GM21723 (cell line): ENCODE measurements around the gene SOX8.

Experiments used
- ATAC-seq: cut with Tn5 transposase; IDR thresholded peaks from one replicate; pipeline ENCODE4 v1.9.1; 2021; ENCODE audit warnings: mild to moderate bottlenecking, moderate library complexity; ENCODE audit not compliant: unreplicated experiment

The SOX8 gene

GRCh38 chr16:986411-986810, 4.8 kb downstream of the SOX8 start:
- no peak for ATAC-seq

DNA sequence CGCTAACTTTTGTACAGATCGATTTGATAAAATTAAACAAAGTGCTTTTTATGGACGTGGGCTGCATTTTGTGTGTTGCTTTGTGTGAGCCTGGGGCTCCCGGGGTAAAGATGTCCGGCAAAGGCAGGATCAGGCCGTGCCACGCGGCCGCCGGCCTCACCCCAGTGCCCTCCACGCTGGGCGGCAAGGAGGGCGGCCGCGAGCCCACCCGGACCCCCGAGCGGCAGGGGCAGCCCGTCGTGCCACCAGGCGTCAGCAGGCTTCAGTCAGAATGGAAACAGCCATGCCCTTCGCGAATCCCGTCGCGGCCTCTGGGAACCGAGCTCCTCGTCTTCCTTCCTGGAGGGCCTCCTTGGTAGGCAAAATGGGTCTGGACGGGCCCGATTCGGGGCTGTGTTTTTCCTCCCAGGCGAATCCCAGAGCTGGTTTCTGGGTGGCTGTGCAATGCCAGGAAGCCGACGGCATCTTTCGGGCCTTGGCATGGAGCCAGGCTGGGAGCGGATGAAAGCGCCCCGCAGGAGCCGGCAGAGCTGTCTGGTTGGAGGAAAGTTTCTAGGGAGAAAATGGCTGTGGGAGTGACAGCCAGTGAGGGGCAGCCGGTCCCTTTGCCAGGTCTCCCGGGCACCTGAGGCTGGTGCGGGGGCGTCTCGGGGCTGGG, 5.5 kb downstream of the SOX8 start:
- ATAC-seq = no peak

GRCh38 chr16:987906-988305, 6.3 kb downstream of the SOX8 start:
- ATAC-seq = no peak

DNA sequence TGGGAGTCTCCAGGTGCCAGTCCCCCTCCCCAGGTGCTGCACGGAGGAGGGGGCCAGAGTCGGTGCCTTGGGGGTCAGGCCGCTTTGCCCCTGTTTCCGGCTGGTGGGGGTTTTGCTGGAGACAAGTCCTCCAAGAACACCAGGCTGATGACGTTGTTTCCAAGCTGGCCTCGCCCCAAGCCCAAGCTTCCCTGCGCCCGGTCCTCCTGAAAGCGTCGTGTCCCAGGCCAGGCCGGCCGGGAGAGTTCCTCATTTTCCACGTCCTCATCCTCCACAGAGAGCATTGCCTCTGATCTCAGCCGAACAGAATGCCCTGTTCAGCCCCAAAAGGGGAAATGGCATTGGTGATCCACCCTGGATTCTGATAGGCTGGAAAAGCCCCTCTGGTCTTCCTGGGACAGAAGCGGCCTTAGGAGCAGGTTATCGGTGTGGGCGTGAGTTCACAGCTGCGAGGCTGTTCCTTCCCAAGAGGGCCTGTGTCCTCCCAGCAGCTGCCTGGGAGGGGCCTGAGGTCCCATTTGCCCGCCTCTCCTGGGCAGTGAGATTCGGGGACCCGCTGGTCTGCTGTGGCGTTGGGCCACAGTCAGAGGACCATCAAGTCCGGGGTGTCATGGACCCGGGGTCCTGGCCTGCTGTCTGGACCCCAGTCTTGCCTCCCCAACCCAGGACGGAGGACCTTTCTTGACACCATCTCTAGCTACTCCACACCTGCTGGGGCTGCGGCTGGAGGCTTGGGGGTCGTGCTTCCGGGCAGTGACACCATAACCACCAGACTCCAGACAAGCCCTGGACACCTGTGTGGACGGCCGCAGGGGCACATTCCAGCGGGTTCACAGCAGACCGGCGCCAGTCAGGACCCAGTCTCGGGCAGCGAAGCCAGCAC, 7.1 kb downstream of the SOX8 start:
- no peak for ATAC-seq

- ATAC-seq = no peak
Observed at GRCh38 chr16:989354-989814, 7.8 kb downstream of the SOX8 start.

DNA sequence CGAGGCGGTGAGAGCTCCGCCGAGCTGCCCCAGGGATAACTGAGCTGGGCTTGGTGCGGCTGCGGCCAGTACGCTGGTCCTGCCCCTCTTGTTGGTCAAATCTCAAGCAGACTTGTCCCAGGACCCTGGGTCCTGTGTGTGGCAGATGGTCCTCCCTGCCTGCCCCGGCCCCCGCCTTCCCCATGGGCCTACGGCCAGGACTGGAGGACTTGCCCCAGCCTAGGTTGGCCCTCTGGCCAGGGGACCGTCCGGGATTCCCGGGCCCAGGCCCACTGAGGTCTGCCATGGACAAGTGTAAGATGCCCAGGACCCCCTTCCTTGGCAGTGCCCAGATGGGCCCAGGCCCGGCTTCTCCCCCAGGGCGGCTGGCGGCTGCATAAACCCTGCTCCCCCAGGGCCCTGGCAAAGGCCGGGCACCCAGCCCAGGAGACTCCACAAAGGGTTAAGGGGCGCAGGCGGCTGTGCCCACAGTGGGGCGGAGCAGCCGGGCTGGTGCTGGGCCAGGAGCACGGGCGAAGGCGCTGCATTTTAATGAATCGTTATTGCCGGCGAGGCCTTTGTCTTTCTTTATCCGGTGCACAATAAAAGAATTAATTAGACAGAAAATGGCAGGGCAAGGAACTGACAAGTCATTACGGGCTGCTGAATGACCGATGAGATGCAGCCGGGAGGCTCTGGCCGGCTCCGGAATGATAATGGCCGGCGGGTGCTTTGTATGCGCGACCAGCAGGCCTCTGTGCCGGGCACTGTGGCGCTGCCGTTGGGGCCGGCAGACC, 9.1 kb downstream of the SOX8 start:
- ATAC-seq = no peak

DNA sequence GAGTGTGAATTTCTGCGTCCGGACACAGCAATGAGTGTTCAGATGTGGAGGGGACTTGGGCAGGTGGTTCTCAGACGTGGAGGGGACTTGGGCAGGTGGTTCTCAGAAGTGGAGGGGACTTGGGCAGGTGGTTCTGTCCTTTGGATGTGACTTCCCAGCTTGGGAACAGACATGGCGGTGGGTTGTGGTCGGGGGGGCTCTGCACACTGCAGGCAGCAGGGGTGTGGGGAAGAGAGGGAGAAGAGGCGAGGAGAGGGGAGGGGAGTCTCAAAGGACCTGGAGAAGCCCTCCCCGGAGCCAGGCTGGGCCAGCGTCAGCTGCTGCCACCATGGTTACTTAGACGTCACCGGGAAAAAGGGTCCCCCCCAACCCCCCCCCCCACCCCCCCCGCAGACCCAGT, 9.8 kb downstream of the SOX8 start:
- ATAC-seq = no peak

- ATAC-seq = no peak
Observed at GRCh38 chr16:991773-992172, 10.2 kb downstream of the SOX8 start.

GRCh38 chr16:993731-994130, 12.2 kb downstream of the SOX8 start:
- no peak for ATAC-seq

DNA sequence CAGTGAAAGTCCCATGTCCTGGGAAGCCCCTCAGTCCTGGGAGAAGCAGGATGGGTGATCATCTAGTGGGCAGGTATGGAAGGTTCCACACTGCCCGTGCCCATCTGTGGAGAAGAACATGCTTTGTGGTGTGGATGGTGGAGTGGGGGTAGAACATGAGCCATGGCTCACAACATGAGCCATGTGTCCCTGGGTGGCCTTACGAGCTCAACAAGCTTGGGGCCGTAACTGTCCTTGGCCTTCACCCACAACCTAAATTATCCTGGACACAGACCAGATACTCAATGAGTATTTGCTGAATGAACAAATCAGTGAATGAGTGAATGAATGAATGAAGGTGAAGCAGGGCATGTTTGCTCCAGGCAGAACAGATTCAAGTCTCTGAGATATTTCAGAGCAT, 13.5 kb downstream of the SOX8 start:
- ATAC-seq = no peak

- ATAC-seq = no peak
Observed at GRCh38 chr16:995783-996182, 14.2 kb downstream of the SOX8 start.

- ATAC-seq = no peak
Observed at GRCh38 chr16:996681-997080, 15.1 kb downstream of the SOX8 start.

DNA sequence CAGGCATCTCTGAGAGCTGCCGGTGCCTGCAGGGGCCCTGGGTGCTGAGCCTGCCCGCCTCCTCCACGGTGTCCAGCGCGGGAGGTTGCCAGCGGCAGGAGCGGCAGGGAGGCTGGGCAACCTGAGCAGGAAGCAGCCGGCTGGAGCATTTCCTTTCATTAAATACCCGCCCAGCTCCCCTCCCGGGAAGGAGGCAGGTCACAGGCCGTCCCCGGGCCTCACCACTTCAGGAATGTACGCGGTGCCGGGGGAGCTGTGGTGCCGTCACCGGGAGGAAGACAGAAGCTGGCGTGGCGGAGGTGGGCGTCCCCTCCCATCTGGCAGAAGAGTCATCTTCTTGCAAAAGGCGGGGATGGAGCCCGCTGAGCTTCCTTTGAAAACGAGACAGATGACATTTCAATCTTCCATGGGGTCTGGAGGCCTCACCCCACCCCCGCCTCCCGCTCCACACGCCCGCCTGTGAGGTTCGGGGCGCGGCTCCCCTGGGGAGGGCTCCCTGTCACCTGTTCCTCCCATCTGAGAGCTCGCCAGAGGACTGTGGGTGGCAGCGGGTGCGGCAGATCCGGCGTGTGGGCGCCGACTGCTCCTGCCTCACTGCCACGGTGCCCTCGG, 16.0 kb downstream of the SOX8 start:
- no peak for ATAC-seq

DNA sequence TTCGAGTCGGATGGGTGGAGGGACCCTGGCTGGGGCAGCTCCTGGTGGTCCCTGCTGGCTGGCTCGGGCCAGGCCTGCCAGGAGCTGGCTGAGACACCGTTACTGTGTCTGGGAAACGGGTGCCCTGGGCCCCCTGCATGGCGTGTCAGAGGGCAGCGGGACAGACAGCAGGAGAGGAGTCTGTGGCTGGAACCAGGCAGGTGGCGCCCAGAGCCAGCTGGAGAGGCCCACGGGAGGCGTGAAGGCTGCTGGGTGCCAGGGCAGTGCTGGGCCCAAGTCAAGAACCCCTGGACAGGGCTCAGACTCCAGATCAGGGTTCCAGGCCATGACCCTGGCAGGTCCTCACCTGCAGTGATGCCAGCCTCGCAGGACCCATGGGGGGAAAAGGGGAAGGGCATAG, 16.6 kb downstream of the SOX8 start:
- no peak for ATAC-seq

DNA sequence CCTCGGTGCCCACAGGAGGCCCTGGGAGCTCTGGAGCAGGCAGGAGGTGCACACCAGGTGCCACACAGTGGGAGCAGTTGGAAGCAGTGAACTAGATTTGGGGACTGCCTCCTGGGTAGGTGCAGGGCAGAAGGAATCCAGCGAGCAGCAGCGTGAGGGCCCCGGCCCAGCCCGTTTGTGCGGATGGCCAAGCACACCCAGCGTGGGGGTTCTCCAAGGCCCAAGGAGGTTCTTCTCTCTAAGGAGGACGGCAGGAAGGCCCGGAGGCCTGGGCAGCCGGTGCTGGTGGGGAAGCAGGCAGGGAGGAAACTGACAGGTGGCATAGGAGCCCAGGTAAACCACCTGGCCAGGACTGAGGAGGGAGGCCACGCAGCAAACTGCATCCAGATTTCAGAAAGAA, 17.0 kb downstream of the SOX8 start:
- ATAC-seq = no peak

GRCh38 chr16:999677-1000076, 18.1 kb downstream of the SOX8 start:
- no peak for ATAC-seq

- ATAC-seq = no peak
Observed at GRCh38 chr16:1000608-1001007, 19.0 kb downstream of the SOX8 start.

DNA sequence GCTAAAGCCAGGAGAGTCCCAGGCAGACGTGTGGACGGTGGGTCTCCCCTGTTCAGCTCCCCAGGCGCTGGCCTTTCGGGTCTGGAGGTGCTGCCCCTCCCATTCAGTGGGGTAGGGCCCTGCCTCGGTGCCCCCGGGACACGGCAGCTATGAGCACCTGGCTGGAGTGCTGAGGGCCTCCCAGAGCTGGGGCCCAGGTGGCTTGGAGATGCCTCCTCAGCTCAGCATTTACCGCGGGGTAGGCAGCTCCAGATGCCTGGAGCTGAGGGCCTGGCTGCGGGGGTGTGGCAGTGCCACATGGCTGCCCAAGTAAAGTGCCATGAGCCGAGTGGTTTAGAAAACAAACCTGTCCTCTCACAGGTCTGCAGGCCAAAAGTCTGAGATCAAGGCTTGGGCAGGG, 19.5 kb downstream of the SOX8 start:
- no peak for ATAC-seq

DNA sequence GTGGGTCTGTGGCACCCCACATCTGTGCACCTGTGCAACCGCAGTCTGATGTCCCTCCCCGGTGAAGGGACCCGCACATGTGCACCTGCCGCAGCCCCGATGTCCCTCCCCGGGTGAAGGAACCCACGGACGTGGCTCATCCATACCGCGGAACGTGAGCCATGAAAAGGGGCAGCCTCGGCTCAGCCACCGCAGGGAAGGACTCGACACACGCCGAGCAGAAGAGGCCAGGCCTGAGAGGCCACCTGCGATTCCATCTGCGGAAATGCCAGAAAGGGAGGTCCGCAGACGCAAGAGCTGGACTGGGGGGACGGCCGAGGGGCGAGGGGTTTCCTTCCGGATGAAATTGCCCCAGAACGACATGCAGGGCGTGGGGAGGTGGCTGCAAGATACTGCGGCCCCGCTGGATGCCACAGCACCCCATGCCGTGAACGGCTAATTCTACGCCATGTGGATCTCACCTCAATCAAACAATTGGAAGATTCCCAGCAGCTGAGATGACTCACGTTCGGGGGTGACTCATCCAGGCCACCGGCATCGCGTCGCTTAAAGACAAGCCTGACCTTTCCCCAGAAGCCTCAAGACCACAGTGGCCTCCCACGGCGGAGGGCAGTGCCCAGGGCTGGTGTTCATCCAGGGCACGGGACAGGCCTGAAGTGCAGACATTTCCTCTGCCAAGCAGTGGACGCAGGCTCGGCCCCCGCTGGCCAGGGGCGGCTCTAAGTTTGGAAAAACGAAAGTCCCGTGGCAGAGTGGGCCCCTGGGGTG, 21.0 kb downstream of the SOX8 start:
- no peak for ATAC-seq
